Ascending aorta (tissue), 2 donors: Measurements from ENCODE around the gene PSMA1. TPM values are rescaled to one million over a fixed set of nuclear protein-coding genes. Genes with fewer than 3 reads are reported as not detected.
"Not testable (repeated sequence)": the region's sequence is repeated elsewhere in the genome, so short reads cannot be mapped to it uniquely, and the experiment has no call there.

Experiments used
- DNase-seq, 2 donors: peaks; one replicate each; pipeline ENCODE4 v3.0.0-alpha.2; 2019; ENCODE audit warnings: low spot score in 2 of 2
- H3K27ac ChIP-seq, 2 donors: fragments of 200-600 bp; sonication (generic); one replicate each; pipeline ENCODE4 v1.5.1; 2016 to 2017; ENCODE audit warnings: mild to moderate bottlenecking in 1 of 2
- H3K27me3 ChIP-seq: fragments of 200-600 bp; sonication (generic); one replicate; pipeline ENCODE4 v1.5.1; 2017
- H3K36me3 ChIP-seq, 2 donors: fragments of 200-600 bp; sonication (generic); one replicate each; pipeline ENCODE4 v1.5.1; 2016
- H3K4me1 ChIP-seq, 2 donors: fragments of 200-600 bp; sonication (generic); one replicate each; pipeline ENCODE4 v1.5.1; 2016 to 2017; ENCODE audit warnings: mild to moderate bottlenecking in 1 of 2
- H3K4me3 ChIP-seq, 2 donors: fragments of 200-600 bp; sonication (generic); one replicate each; pipeline ENCODE4 v1.5.1; 2016 to 2017; ENCODE audit warnings: mild to moderate bottlenecking in 1 of 2
- H3K9me3 ChIP-seq, 2 donors: fragments of 200-600 bp; sonication (generic); one replicate each; pipeline ENCODE4 v1.5.1; 2016
- CTCF ChIP-seq, 3 experiments: fragments of 200-600 bp in 2 of 3; fragments of 450-650 bp in 1 of 3; sonication (generic) in 2 of 3; IDR thresholded peaks; one replicate each; pipeline ENCODE4 v1.5.1; 2016 to 2019; ENCODE audit warnings: antibody characterized with exemption in 3 of 3, mild to moderate bottlenecking in 1 of 3, moderate library complexity in 1 of 3
- intact Hi-C: fragments of 100-400 bp; cut with DNase I; formaldehyde crosslinking; loops from one replicate; pipeline ENCODE4 v1.15.1; 2023
- total RNA-seq: library from RNA; depleted of rRNA; stranded (reverse); fragments of >200 nt; gene quantifications from one replicate; pipeline ENCODE4 v1.1.0, GENCODE V29; 2016

The PSMA1 gene
- 42.5 TPM for total RNA-seq

GRCh38 chr11:14519917-14520746 is at the start of gene PSMA1:
TSS of gene PSMA1 (minus strand) at chr11:14520386. CDS start at chr11:14520299, 87 bp downstream.
- Histone ChIP-seq H3K4me3 (peak within 1 kb of the TSS; percentile 85 to 91), H3K27ac (peak within 1 kb of the TSS; percentile 86 to 89), H3K4me1 (peaks cover 6 to 17% of the 10 kb centered on the region in 2 donors), H3K9me3 (no peaks in the 10 kb centered on the region), H3K27me3 (no peaks in the 10 kb centered on the region), H3K36me3 (peaks cover 21 to 30% of the 10 kb centered on the region in 2 donors)
- TF ChIP-seq CTCF (IDR thresholded peaks at IDR 0.05): peak; percentile 22 to 62 (median 45)
- intact Hi-C loops: loop anchor here (1.0 to 5.0 kb wide), 5 partner anchors 19 to 387 kb away; partner anchors contain the start of genes COPB1 and PDE3B
- peak; percentile 82 to 98 for DNase-seq

GRCh38 chr11:14569516-14569915 is 49.3 kb upstream of the PSMA1 start:
- intact Hi-C loops, H3K27ac ChIP-seq, H3K36me3 ChIP-seq, H3K4me3 ChIP-seq, DNase-seq, H3K27me3 ChIP-seq, H3K9me3 ChIP-seq, H3K4me1 ChIP-seq: not testable (repeated sequence)

- H3K9me3 ChIP-seq: no peaks in the 10 kb centered on the region
- no peak overlapping the region for H3K4me3 ChIP-seq
- H3K4me1 ChIP-seq: no peaks in the 10 kb centered on the region
- TF ChIP-seq CTCF (IDR thresholded peaks at IDR 0.05): no peak
- H3K27me3 ChIP-seq: no peaks in the 10 kb centered on the region
- intact Hi-C loops: no loop called here
- DNase-seq: no peak
- H3K36me3 ChIP-seq: no peaks in the 10 kb centered on the region
- no peak overlapping the region for H3K27ac ChIP-seq
These were observed 47.0 kb upstream of the PSMA1 start for GRCh38 chr11:14567064-14567651.

GRCh38 chr11:14566331-14567063 is 46.3 kb upstream of the PSMA1 start:
- DNase-seq: no peak
- no peaks in the 10 kb centered on the region for H3K9me3 ChIP-seq
- intact Hi-C loops: no loop called here
- no peaks in the 10 kb centered on the region for H3K27me3 ChIP-seq
- no peak overlapping the region for H3K27ac ChIP-seq
- no peak for TF ChIP-seq CTCF (IDR thresholded peaks at IDR 0.05)
- H3K4me1 ChIP-seq: no peaks in the 10 kb centered on the region
- no peaks in the 10 kb centered on the region for H3K36me3 ChIP-seq
- H3K4me3 ChIP-seq: no peak overlapping the region

- DNase-seq: no peak
- no peak overlapping the region for H3K27ac ChIP-seq
- H3K4me1 ChIP-seq: no peaks in the 10 kb centered on the region
- H3K4me3 ChIP-seq: no peak overlapping the region
- H3K27me3 ChIP-seq: no peaks in the 10 kb centered on the region
- TF ChIP-seq CTCF (IDR thresholded peaks at IDR 0.05): no peak
- H3K36me3 ChIP-seq: no peaks in the 10 kb centered on the region
- intact Hi-C loops: no loop called here
- H3K9me3 ChIP-seq: no peaks in the 10 kb centered on the region
These were observed 45.7 kb upstream of the PSMA1 start for GRCh38 chr11:14565845-14566244.
